Measurements from ENCODE around the gene OR8K5.
"Not testable (repeated sequence)": the region's sequence is repeated elsewhere in the genome, so short reads cannot be mapped to it uniquely, and the experiment has no call there.

DNA sequence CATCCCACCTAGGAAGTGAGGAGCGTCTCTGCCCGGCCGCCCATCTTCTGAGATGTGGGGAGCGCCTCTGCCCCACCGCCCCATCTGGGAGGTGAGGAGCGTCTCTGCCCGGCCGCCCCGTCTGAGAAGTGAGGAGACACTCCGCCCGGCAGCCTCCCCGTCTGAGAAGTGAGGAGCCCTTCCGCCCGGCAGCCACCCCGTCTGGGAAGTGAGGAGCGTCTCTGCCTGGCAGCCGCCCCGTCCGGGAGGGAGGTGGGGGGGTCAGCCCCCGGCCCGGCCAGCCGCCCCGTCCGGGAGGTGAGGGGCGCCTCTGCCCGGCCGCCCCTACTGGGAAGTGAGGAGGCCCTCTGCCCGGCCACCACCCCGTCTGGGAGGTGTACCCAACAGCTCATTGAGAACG is 16.4 kb downstream of the OR8K5 start:
- TF ChIP-seq, protein P1, sequence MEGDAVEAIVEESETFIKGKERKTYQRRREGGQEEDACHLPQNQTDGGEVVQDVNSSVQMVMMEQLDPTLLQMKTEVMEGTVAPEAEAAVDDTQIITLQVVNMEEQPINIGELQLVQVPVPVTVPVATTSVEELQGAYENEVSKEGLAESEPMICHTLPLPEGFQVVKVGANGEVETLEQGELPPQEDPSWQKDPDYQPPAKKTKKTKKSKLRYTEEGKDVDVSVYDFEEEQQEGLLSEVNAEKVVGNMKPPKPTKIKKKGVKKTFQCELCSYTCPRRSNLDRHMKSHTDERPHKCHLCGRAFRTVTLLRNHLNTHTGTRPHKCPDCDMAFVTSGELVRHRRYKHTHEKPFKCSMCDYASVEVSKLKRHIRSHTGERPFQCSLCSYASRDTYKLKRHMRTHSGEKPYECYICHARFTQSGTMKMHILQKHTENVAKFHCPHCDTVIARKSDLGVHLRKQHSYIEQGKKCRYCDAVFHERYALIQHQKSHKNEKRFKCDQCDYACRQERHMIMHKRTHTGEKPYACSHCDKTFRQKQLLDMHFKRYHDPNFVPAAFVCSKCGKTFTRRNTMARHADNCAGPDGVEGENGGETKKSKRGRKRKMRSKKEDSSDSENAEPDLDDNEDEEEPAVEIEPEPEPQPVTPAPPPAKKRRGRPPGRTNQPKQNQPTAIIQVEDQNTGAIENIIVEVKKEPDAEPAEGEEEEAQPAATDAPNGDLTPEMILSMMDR (IDR thresholded peaks at IDR 0.05; ENCODE audit: insufficient read depth, low read length), result not testable (repeated sequence)
- not testable (repeated sequence) for TF ChIP-seq GABPA (IDR thresholded peaks at IDR 0.05; ENCODE audit: low read depth); POLR2AphosphoS5 (IDR thresholded peaks at IDR 0.05; ENCODE audit: low read depth); SPI1 (IDR thresholded peaks at IDR 0.05; ENCODE audit: borderline replicate concordance, low read depth)
- TF ChIP-seq, protein P2, sequence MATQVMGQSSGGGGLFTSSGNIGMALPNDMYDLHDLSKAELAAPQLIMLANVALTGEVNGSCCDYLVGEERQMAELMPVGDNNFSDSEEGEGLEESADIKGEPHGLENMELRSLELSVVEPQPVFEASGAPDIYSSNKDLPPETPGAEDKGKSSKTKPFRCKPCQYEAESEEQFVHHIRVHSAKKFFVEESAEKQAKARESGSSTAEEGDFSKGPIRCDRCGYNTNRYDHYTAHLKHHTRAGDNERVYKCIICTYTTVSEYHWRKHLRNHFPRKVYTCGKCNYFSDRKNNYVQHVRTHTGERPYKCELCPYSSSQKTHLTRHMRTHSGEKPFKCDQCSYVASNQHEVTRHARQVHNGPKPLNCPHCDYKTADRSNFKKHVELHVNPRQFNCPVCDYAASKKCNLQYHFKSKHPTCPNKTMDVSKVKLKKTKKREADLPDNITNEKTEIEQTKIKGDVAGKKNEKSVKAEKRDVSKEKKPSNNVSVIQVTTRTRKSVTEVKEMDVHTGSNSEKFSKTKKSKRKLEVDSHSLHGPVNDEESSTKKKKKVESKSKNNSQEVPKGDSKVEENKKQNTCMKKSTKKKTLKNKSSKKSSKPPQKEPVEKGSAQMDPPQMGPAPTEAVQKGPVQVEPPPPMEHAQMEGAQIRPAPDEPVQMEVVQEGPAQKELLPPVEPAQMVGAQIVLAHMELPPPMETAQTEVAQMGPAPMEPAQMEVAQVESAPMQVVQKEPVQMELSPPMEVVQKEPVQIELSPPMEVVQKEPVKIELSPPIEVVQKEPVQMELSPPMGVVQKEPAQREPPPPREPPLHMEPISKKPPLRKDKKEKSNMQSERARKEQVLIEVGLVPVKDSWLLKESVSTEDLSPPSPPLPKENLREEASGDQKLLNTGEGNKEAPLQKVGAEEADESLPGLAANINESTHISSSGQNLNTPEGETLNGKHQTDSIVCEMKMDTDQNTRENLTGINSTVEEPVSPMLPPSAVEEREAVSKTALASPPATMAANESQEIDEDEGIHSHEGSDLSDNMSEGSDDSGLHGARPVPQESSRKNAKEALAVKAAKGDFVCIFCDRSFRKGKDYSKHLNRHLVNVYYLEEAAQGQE (IDR thresholded peaks at IDR 0.05; ENCODE audit: insufficient replicate concordance, low read depth), result not testable (repeated sequence)
